Epithelial cell of proximal tubule (primary cell): ENCODE data around the gene HAUS1. TPM values are rescaled to one million over a fixed set of nuclear protein-coding genes. Genes with fewer than 3 reads are reported as not detected.

ENCODE experiments used
- DNase-seq: peaks from one replicate; pipeline ENCODE4 v3.0.0-alpha.2; 2011; ENCODE audit warnings: low read depth
- H3K4me3 ChIP-seq: 2 replicates; pipeline ENCODE4 v1.5.1; 2011; ENCODE audit warnings: low read depth, mild to moderate bottlenecking, low read length
- total RNA-seq: library from RNA; depleted of rRNA; stranded (reverse); fragments of >200 nt; gene quantifications from 2 replicates; pipeline ENCODE4 v1.2.3, GENCODE V29; 2015
- TF ChIP-seq, protein P1 (sequence below): conservative IDR thresholded peaks from 2 replicates; pipeline ENCODE4 v1.5.1; 2012; ENCODE audit warnings: low read depth, mild to moderate bottlenecking, low read length

The HAUS1 gene
- total RNA-seq, 1 donor from 2014 or later: 123 TPM

- DNase-seq: no peak
- peak within 1 kb of the TSS; percentile 89 for H3K4me3 ChIP-seq
- TF ChIP-seq, protein P1, sequence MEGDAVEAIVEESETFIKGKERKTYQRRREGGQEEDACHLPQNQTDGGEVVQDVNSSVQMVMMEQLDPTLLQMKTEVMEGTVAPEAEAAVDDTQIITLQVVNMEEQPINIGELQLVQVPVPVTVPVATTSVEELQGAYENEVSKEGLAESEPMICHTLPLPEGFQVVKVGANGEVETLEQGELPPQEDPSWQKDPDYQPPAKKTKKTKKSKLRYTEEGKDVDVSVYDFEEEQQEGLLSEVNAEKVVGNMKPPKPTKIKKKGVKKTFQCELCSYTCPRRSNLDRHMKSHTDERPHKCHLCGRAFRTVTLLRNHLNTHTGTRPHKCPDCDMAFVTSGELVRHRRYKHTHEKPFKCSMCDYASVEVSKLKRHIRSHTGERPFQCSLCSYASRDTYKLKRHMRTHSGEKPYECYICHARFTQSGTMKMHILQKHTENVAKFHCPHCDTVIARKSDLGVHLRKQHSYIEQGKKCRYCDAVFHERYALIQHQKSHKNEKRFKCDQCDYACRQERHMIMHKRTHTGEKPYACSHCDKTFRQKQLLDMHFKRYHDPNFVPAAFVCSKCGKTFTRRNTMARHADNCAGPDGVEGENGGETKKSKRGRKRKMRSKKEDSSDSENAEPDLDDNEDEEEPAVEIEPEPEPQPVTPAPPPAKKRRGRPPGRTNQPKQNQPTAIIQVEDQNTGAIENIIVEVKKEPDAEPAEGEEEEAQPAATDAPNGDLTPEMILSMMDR: no peak
Measured at GRCh38 chr18:46071653-46072375, 32.4 kb upstream of the HAUS1 start, which contains the start of gene PSTPIP2. Gene PSTPIP2 (minus strand): TSS chr18:46072260. CDS start chr18:46072188, 72 bp downstream.

- DNase-seq: no peak
- TF ChIP-seq, protein P1: peak; percentile 18
- H3K4me3 ChIP-seq: peak overlapping the region; percentile 89
Measured at GRCh38 chr18:46072376-46072867, 31.8 kb upstream of the HAUS1 start.

DNA sequence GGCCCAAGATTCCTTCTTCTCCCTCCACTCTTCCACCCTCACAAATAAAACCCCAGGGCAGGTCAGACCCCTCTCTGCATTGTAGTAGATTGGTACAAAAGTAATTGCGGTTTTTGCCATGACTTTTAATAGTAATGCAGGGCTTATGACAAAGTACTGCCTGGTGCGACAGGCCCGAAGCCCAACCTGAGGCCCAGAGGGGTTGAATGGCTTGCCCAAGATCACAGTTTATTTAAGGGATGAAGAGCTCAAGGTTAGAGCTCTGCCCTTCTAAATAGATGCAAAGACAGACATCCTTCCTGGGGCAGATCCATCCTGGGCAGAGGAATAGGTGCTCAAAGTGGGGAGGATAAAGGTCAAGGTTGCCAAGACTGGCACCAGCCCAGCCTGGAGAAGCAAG, 31.2 kb upstream of the HAUS1 start:
- H3K4me3 ChIP-seq: no peak overlapping the region
- no peak for DNase-seq
- TF ChIP-seq, protein P1: no peak

DNA sequence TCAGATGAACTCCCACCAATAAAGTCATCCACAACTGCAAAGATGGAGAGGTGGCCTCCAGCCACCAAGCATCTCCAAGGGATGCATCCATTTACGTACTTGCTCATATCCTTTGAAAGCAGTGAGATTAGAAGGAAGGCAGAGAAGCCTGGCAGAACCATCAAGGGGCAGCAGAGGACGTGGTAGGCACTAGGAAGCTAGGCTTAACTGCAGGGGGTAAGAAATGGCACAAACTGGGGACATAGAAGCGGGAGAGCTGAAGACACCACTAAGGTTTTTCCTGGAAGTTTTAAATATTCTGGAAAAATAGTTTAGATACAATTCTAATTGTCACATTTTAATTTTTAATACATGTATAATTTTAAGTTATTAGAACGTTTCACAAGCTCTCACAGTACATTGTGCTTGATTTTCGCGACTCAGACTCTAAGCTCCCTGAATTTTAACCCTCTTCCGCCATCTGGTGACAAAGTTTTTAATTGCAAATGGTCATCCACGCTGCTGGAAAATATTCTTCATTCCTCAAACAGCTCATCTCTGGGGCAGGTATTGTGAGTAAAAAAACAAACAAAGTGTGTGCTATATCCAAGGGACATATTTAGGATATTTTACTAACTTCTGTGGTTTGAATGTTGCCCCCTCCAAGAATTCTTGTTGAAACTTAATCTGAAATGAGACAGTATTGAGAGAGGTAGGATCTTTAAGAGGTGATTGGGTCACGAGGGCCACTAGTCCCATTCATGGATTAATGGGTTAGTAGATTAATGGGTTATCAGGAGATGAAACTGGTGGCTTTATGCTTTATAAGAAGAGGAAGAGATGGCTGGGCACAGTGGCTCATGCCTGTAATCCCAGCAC, 30.5 kb upstream of the HAUS1 start:
- H3K4me3 ChIP-seq: no peak overlapping the region
- peak; percentile 46 for DNase-seq
- TF ChIP-seq, protein P1: peak; percentile 69

- DNase-seq: no peak
- H3K4me3 ChIP-seq: no peak overlapping the region
- TF ChIP-seq, protein P1: no peak
Measured at GRCh38 chr18:46079336-46079735, 24.8 kb upstream of the HAUS1 start.

DNA sequence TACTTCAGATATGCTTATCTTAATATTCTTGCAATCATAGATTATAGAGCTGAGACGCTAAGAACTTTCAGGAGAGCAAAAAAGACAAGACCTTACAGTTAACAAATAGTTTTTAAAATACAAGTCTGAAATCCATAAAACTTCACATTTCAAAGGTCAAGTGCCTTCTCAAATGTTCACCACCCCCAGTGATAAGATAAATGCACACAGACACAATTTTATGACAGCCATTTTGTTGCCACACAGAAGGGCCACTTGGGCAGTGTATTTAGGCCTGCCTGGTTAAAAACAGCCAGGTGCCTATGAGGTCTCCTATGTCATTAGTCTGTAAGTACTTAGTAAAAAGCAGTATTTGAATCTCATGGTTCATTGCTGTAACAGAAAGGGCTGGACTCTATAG, 24.0 kb upstream of the HAUS1 start:
- DNase-seq: no peak
- H3K4me3 ChIP-seq: no peak overlapping the region
- TF ChIP-seq, protein P1: no peak
